ENCODE results near the gene ANKRD13A. TPM values are rescaled to one million over a fixed set of nuclear protein-coding genes. Genes with fewer than 3 reads are reported as not detected.
"Not testable (repeated sequence)": the region's sequence is repeated elsewhere in the genome, so short reads cannot be mapped to it uniquely, and the experiment has no call there.

The ANKRD13A gene
- total and polyA plus RNA-seq, 2 donors (not counting 1 experiment from before 2014, with no cell fraction given): 150 to 185 TPM

- peaks cover 11% of the 10 kb centered on the region for H4K20me1 ChIP-seq (ENCODE audit: control insufficient read depth, insufficient read depth, low read length, poor library complexity, severe bottlenecking)
- no peak overlapping the region for H3K9ac ChIP-seq (ENCODE audit: low read length)
- Mint-ChIP-seq H3K4me1 (peaks cover 83% of the 10 kb centered on the region), H3K27me3 (no peaks in the 10 kb centered on the region), H3K9me3 (ENCODE audit: insufficient read depth) (no peaks in the 10 kb centered on the region), H3K27ac (peak overlapping the region; percentile 54), H3K4me3 (peak overlapping the region; percentile 30)
- ChIA-PET POLR2A (no interaction called here), CTCF (no interaction called here)
- no peak overlapping the region for H3K4me3 ChIP-seq (ENCODE audit: control extremely low read depth in 1 of 5, extremely low read depth in 1 of 5, insufficient read depth in 1 of 5, low read depth in 2 of 5, low read length in 4 of 5)
- peaks cover 91% of the 10 kb centered on the region for H3K79me2 ChIP-seq (ENCODE audit: control insufficient read depth, insufficient read depth, low read length)
- peaks cover 0 to 1% (median 0%) of the 10 kb centered on the region in 3 donors for H3K9me3 ChIP-seq (ENCODE audit: control extremely low read depth in 1 of 3, control insufficient read depth in 2 of 3, insufficient read depth in 1 of 3, low read length in 2 of 3)
- H3K36me3 ChIP-seq (replicated peaks in 1 of 2; ENCODE audit: control extremely low read depth in 1 of 2, control insufficient read depth in 1 of 2, extremely low read depth in 1 of 2, insufficient read depth in 2 of 2, low read length in 1 of 2): peaks cover 6 to 14% of the 10 kb centered on the region in 2 experiments
- H3K27me3 ChIP-seq (replicated peaks in 1 of 4; ENCODE audit: control extremely low read depth in 1 of 4, control insufficient read depth in 3 of 4, insufficient read depth in 4 of 4, low read length in 3 of 4): no peaks in the 10 kb centered on the region
- no peak overlapping the region for H3K4me2 ChIP-seq (replicated peaks; ENCODE audit: low read depth, low read length, poor library complexity, severe bottlenecking)
- peaks cover 69 to 86% of the 10 kb centered on the region in 2 donors for H3K4me1 ChIP-seq (ENCODE audit: control insufficient read depth in 2 of 2, insufficient read depth in 2 of 2, low read length in 2 of 2)
- H3K27ac ChIP-seq (ENCODE audit: low read length in 2 of 2): peak overlapping the region; percentile 25 to 81
- TF ChIP-seq, protein P1, sequence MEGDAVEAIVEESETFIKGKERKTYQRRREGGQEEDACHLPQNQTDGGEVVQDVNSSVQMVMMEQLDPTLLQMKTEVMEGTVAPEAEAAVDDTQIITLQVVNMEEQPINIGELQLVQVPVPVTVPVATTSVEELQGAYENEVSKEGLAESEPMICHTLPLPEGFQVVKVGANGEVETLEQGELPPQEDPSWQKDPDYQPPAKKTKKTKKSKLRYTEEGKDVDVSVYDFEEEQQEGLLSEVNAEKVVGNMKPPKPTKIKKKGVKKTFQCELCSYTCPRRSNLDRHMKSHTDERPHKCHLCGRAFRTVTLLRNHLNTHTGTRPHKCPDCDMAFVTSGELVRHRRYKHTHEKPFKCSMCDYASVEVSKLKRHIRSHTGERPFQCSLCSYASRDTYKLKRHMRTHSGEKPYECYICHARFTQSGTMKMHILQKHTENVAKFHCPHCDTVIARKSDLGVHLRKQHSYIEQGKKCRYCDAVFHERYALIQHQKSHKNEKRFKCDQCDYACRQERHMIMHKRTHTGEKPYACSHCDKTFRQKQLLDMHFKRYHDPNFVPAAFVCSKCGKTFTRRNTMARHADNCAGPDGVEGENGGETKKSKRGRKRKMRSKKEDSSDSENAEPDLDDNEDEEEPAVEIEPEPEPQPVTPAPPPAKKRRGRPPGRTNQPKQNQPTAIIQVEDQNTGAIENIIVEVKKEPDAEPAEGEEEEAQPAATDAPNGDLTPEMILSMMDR (IDR thresholded peaks at IDR 0.05): no peak
- TF ChIP-seq EZH2 (IDR thresholded peaks at IDR 0.05; ENCODE audit: borderline replicate concordance, insufficient read depth, low read depth, low read length, poor library complexity, severe bottlenecking): no peak
- DNase-seq (peak; percentile 40), ATAC-seq (ENCODE audit: low read depth) (no peak)
- intact Hi-C loops (cut with micrococcal nuclease): no loop called here
- no peak overlapping the region for H2AFZ ChIP-seq (ENCODE audit: insufficient read depth, low read depth, low read length, poor library complexity, severe bottlenecking)
Observed at GRCh38 chr12:110007881-110008280, 8.7 kb downstream of the ANKRD13A start.

DNA sequence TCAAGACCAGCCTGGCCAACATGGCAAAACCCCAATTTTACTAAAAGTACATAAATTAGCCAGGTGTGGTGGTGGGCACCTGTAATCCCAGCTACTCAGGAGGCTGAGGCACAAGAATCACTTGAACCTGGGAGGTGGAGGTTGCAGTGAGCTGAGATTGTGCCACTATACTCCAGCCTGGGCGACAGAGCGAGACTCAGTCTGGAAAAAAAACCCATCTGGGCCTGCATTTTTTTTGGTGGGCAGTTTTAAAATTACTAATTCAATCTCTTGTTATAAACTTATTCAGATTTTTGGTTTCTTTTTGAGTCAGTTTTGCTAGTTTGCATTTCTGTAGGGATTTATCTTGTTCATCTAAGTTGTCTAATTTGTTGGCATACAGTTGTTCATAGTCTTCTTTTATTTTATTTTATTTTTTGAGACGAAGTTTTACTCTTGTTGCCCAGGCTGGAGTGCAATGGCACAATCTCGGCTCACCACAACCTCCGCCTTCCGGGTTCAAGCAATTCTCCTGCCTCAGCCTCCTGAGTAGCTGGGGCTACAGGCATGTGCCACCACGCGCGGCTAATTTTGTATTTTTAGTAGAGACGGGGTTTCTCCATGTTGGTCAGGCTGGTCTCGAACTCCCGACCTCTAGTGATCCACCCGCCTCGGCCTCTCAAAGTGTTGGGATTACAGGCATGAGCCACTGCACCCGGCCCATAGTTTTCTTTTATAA, 9.6 kb downstream of the ANKRD13A start:
- H3K4me2 ChIP-seq (replicated peaks; ENCODE audit: low read depth, low read length, poor library complexity, severe bottlenecking); H3K27me3 ChIP-seq (replicated peaks in 1 of 4; ENCODE audit: control extremely low read depth in 1 of 4, control insufficient read depth in 3 of 4, insufficient read depth in 4 of 4, low read length in 3 of 4); POLR2A ChIA-PET; H3K27me3 Mint-ChIP-seq; H4K20me1 ChIP-seq (ENCODE audit: control insufficient read depth, insufficient read depth, low read length, poor library complexity, severe bottlenecking); H3K9me3 ChIP-seq (ENCODE audit: control extremely low read depth in 1 of 3, control insufficient read depth in 2 of 3, insufficient read depth in 1 of 3, low read length in 2 of 3); H3K9me3 Mint-ChIP-seq (ENCODE audit: insufficient read depth); CTCF ChIA-PET; H2AFZ ChIP-seq (ENCODE audit: insufficient read depth, low read depth, low read length, poor library complexity, severe bottlenecking); H3K9ac ChIP-seq (ENCODE audit: low read length); ATAC-seq (ENCODE audit: low read depth); DNase-seq; intact Hi-C loops (cut with micrococcal nuclease); H3K4me3 ChIP-seq (ENCODE audit: control extremely low read depth in 1 of 5, extremely low read depth in 1 of 5, insufficient read depth in 1 of 5, low read depth in 2 of 5, low read length in 4 of 5): not testable (repeated sequence)
- Histone ChIP-seq H3K27ac (ENCODE audit: low read length in 2 of 2) (peak overlapping the region; percentile 25 to 97), H3K4me1 (ENCODE audit: control insufficient read depth in 2 of 2, insufficient read depth in 2 of 2, low read length in 2 of 2) (peaks cover 67 to 84% of the 10 kb centered on the region in 2 donors), H3K79me2 (ENCODE audit: control insufficient read depth, insufficient read depth, low read length) (peaks cover 91% of the 10 kb centered on the region), H3K36me3 (replicated peaks in 1 of 2; ENCODE audit: control extremely low read depth in 1 of 2, control insufficient read depth in 1 of 2, extremely low read depth in 1 of 2, insufficient read depth in 2 of 2, low read length in 1 of 2) (peaks cover 7 to 13% of the 10 kb centered on the region in 2 experiments)
- Mint-ChIP-seq H3K4me3 (peak overlapping the region; percentile 54), H3K27ac (peak overlapping the region; percentile 62), H3K4me1 (peaks cover 78% of the 10 kb centered on the region)
- 100% methylated on average over 4 of the region's 15 CpGs for WGBS (ENCODE audit: insufficient coverage)
